ENCODE results near the gene SHROOM3. TPM values are rescaled to one million over a fixed set of nuclear protein-coding genes. Genes with fewer than 3 reads are reported as not detected.

Gene SHROOM3
- total RNA-seq, 2 experiments from 2014 or later, result not detected

DNA sequence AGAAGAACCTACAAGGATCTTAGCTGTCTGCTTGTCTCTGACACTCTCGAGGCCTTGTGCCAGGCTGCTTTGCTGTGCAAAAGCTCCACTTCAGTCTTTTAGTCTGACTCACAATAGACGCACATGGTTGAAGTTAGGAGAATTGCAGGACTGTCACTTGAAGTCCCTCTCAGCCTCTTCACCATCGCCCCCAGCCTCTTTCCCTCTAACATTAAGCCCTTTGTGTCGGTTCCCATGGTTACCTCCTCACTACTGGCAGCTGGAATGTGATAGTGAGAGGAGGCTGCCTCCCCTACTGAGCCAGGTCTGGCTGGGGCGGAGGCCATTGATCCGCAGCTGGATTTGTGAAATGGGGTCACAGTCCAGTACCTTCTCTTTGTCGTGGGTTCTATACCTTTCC lies 261.1 kb downstream of the SHROOM3 start:
- Mint-ChIP-seq H3K4me3 (no peak overlapping the region), H3K4me1 (peaks cover 16% of the 10 kb centered on the region), H3K27me3 (peaks cover 39% of the 10 kb centered on the region), H3K9me3 (no peaks in the 10 kb centered on the region), H3K36me3 (ENCODE audit: low read depth) (no peaks in the 10 kb centered on the region), H3K27ac (no peak overlapping the region)
- ChIA-PET POLR2A (no interaction called here), CTCF (no interaction called here)
- no peak for DNase-seq

- DNase-seq, result no peak
- Mint-ChIP-seq H3K36me3 (ENCODE audit: low read depth) (no peaks in the 10 kb centered on the region), H3K27ac (peak overlapping the region; percentile 5), H3K27me3 (peaks cover 28% of the 10 kb centered on the region), H3K4me3 (no peak overlapping the region), H3K4me1 (peaks cover 13% of the 10 kb centered on the region), H3K9me3 (no peaks in the 10 kb centered on the region)
- POLR2A ChIA-PET, result no interaction called here
- CTCF ChIA-PET, result no interaction called here
Observed at GRCh38 chr4:76697129-76697803, 262.2 kb downstream of the SHROOM3 start.

GRCh38 chr4:76698141-76698540 lies 263.1 kb downstream of the SHROOM3 start:
- CTCF ChIA-PET, result no interaction called here
- POLR2A ChIA-PET, result no interaction called here
- DNase-seq, result no peak
- Mint-ChIP-seq H3K9me3 (no peaks in the 10 kb centered on the region), H3K27ac (no peak overlapping the region), H3K36me3 (ENCODE audit: low read depth) (no peaks in the 10 kb centered on the region), H3K4me3 (no peak overlapping the region), H3K27me3 (peaks cover 21% of the 10 kb centered on the region), H3K4me1 (peaks cover 13% of the 10 kb centered on the region)

- Mint-ChIP-seq H3K9me3 (no peaks in the 10 kb centered on the region), H3K27ac (no peak overlapping the region), H3K36me3 (ENCODE audit: low read depth) (no peaks in the 10 kb centered on the region), H3K27me3 (peaks cover 9% of the 10 kb centered on the region), H3K4me3 (no peak overlapping the region), H3K4me1 (peaks cover 13% of the 10 kb centered on the region)
- DNase-seq, result no peak
- ChIA-PET CTCF (no interaction called here), POLR2A (no interaction called here)
Observed at GRCh38 chr4:76699751-76700310, 264.8 kb downstream of the SHROOM3 start.

DNA sequence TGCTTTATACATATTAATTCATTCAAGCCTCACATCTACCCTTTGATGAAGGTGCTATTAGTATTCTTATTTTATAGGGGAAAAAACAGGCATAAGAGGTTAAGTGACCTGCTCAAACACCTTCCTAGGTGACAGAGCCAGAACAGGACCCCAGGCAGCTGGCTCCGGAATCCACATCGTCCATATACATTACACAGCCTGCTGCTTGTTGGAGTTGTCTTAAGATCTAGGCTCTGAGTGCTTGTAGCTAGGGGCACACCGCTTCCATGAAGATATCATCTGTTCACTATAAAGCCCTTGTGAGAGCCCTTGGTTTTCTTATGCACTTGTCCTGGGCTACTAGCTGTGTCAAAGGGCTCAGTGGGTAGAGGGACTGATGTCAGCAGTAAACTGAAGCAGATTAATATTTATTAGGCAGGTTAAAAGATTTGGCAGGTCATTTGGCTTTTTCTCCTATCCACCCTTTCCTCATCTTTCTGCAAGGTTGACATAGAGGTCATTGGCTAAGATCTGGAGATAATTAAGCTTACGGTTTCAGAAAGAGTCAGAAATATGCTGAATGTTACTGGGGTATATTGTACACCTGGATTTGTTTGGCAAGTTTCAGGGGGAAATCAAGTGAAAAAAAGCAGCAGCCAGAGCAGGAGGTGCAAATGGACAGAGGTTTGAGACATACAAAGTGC lies 267.6 kb downstream of the SHROOM3 start:
- H3K27me3 Mint-ChIP-seq, result peaks cover 11% of the 10 kb centered on the region
- ChIA-PET POLR2A (no interaction called here), CTCF (no interaction called here)

DNA sequence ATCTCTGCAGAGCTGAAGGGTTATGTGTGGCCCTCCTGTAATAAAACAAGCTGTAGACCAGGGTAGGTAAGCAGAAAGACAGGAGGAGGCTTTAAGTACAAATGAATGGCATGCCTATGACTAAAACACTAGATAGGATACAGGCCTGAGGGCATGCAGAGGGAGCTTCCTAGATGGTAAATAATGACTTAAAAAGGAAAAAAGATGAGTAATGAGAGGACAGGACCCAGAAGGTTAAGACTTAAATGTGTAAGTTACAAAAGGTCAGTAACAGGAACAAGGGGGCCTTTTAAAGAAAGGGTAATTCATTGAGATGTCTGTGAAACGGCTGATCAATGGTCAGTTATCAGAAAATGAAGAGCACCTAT lies 268.1 kb downstream of the SHROOM3 start:
- H3K27ac Mint-ChIP-seq, result no peak overlapping the region
- peaks cover 11% of the 10 kb centered on the region for H3K27me3 Mint-ChIP-seq
- no peak overlapping the region for H3K4me3 Mint-ChIP-seq
- DNase-seq, result no peak
- H3K36me3 Mint-ChIP-seq (ENCODE audit: low read depth), result no peaks in the 10 kb centered on the region
- no peaks in the 10 kb centered on the region for H3K4me1 Mint-ChIP-seq
- CTCF ChIA-PET, result no interaction called here
- POLR2A ChIA-PET, result no interaction called here
- H3K9me3 Mint-ChIP-seq, result no peaks in the 10 kb centered on the region

More for the DNA sequence above, 267.6 kb downstream of the SHROOM3 start:
- no peak overlapping the region for H3K4me3 Mint-ChIP-seq
- no peak overlapping the region for H3K27ac Mint-ChIP-seq
- H3K36me3 Mint-ChIP-seq (ENCODE audit: low read depth), result no peaks in the 10 kb centered on the region
- no peak for DNase-seq
- H3K4me1 Mint-ChIP-seq, result peaks cover 4% of the 10 kb centered on the region
- no peaks in the 10 kb centered on the region for H3K9me3 Mint-ChIP-seq

- DNase-seq, result no peak
- POLR2A ChIA-PET, result no interaction called here
- H3K36me3 Mint-ChIP-seq (ENCODE audit: low read depth), result no peaks in the 10 kb centered on the region
- H3K4me3 Mint-ChIP-seq, result no peak overlapping the region
- H3K27me3 Mint-ChIP-seq, result peaks cover 13% of the 10 kb centered on the region
- H3K9me3 Mint-ChIP-seq, result no peaks in the 10 kb centered on the region
- no peaks in the 10 kb centered on the region for H3K4me1 Mint-ChIP-seq
- no peak overlapping the region for H3K27ac Mint-ChIP-seq
- CTCF ChIA-PET, result no interaction called here
Observed at GRCh38 chr4:76703676-76704075, 268.6 kb downstream of the SHROOM3 start.

DNA sequence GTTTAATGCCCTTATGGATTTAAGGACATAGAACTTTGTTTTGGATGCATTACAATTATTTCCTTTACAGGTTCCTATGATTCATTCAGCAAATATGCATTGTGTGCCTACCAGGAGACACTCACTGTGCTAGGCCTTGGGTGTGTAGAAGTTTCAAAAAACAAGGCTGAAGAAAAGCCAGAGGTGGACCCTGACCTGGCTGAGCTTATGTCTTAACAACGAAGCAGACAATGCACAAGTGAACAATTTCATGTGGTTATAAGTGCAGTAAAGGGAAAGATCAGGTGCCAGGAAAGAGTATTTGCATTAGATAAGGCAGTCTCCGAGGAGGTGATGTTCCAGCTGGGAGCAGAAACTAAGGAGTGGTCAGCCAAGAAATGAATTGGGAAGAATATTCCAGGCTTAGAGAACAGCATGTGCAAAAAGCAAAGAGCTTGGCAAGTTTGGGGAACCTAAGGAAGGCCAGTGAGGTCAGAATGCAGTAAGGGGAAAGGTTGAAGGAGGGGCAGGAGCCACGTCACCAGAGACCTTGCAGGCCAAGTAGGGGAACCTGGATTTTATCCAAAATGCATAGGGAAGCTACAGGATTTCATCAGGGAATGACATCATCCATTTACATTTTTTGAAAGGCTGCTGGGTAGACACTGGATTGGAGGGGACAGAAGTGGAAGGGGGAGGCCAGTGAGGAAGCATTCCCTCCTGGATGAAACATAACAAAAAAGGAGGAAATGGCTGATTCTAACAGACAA lies 269.3 kb downstream of the SHROOM3 start:
- H3K4me3 Mint-ChIP-seq, result no peak overlapping the region
- no peaks in the 10 kb centered on the region for H3K9me3 Mint-ChIP-seq
- H3K4me1 Mint-ChIP-seq, result no peaks in the 10 kb centered on the region
- no peak for DNase-seq
- H3K27ac Mint-ChIP-seq, result no peak overlapping the region
- POLR2A ChIA-PET, result no interaction called here
- peaks cover 10% of the 10 kb centered on the region for H3K27me3 Mint-ChIP-seq
- CTCF ChIA-PET, result no interaction called here
- H3K36me3 Mint-ChIP-seq (ENCODE audit: low read depth), result no peaks in the 10 kb centered on the region

GRCh38 chr4:76705472-76705871 lies 270.4 kb downstream of the SHROOM3 start:
- Mint-ChIP-seq H3K36me3 (ENCODE audit: low read depth) (no peaks in the 10 kb centered on the region), H3K27ac (no peak overlapping the region), H3K4me3 (no peak overlapping the region), H3K9me3 (no peaks in the 10 kb centered on the region), H3K4me1 (no peaks in the 10 kb centered on the region), H3K27me3 (peaks cover 10% of the 10 kb centered on the region)
- ChIA-PET POLR2A (no interaction called here), CTCF (no interaction called here)
- DNase-seq, result no peak

DNA sequence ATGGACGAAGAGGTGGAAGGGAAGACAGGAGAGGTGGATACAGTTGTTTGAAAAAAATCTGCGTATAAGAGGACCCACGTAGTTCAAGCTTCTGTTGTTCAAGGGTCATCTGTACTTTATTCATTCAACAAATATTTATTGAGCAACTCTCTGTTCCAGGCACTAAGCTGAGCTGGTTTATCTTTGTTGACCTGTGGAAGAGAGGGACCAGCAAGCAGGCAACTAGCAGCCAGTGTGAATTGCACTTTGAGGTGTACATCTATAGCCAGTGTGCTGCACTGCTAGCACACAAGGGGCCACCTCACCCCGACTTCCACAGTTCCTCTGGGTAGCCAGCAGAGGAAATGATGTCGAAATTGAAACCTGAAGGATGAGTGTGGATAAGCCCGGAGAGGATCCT lies 271.6 kb downstream of the SHROOM3 start:
- Mint-ChIP-seq H3K27me3 (peaks cover 10% of the 10 kb centered on the region), H3K4me3 (no peak overlapping the region), H3K4me1 (no peaks in the 10 kb centered on the region), H3K36me3 (ENCODE audit: low read depth) (no peaks in the 10 kb centered on the region), H3K9me3 (no peaks in the 10 kb centered on the region), H3K27ac (no peak overlapping the region)
- POLR2A ChIA-PET, result no interaction called here
- DNase-seq, result no peak
- CTCF ChIA-PET, result no interaction called here

- H3K36me3 Mint-ChIP-seq (ENCODE audit: low read depth), result no peaks in the 10 kb centered on the region
- H3K27me3 Mint-ChIP-seq, result peaks cover 13% of the 10 kb centered on the region
- no peaks in the 10 kb centered on the region for H3K9me3 Mint-ChIP-seq
- ChIA-PET CTCF (no interaction called here), POLR2A (no interaction called here)
- DNase-seq, result no peak
- H3K4me1 Mint-ChIP-seq, result peaks cover 4% of the 10 kb centered on the region
- no peak overlapping the region for H3K4me3 Mint-ChIP-seq
- no peak overlapping the region for H3K27ac Mint-ChIP-seq
Observed at GRCh38 chr4:76708971-76709771, 274.1 kb downstream of the SHROOM3 start.

DNA sequence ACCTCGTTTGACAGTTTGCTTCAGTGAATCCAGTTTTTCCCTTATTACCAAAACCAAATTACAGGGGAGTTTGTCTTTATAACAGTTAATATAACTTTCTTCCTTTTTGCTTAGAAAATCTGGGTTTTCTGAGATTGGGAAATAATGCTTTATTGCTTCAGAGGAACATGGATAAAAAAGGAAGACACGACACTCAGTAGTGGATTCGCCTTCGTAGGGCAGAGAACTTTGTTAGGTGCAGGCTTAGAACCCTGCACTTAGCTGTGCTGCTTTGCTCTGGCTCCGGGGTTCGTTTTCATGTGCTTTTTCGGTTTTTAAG lies 274.7 kb downstream of the SHROOM3 start:
- H3K27ac Mint-ChIP-seq, result no peak overlapping the region
- no peaks in the 10 kb centered on the region for H3K9me3 Mint-ChIP-seq
- H3K4me3 Mint-ChIP-seq, result no peak overlapping the region
- no peaks in the 10 kb centered on the region for H3K36me3 Mint-ChIP-seq (ENCODE audit: low read depth)
- peaks cover 13% of the 10 kb centered on the region for H3K27me3 Mint-ChIP-seq
- ChIA-PET CTCF (no interaction called here), POLR2A (no interaction called here)
- DNase-seq, result no peak
- peaks cover 5% of the 10 kb centered on the region for H3K4me1 Mint-ChIP-seq

DNA sequence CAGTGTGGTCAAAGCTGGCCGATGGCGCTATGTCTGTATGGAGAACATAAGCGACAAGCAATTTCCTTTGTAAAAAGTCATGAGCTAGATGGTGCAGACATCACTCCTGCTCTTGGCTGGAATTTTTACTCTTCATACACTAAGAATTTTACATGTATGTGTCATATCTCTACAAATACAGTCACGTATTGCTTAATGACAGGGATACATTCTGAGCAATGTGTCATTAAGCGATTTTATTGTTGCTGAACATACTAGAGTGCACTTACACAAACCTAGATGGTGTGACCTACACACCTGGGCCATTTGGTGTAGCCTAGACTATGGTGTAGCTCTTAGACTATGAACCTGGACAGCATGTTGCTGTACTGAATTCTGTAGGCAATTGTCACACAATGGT lies 277.5 kb downstream of the SHROOM3 start:
- Mint-ChIP-seq H3K9me3 (no peaks in the 10 kb centered on the region), H3K36me3 (ENCODE audit: low read depth) (no peaks in the 10 kb centered on the region), H3K27me3 (peaks cover 16% of the 10 kb centered on the region), H3K4me3 (no peak overlapping the region), H3K4me1 (peaks cover 5% of the 10 kb centered on the region), H3K27ac (no peak overlapping the region)
- ChIA-PET POLR2A (no interaction called here), CTCF (no interaction called here)
- no peak for DNase-seq
